KMS-11 (cell line): ENCODE data around the gene PHLDB1.

ENCODE experiments used
- H2AFZ ChIP-seq: fragments of 200-600 bp; sonication (generic); 2 replicates; pipeline ENCODE4 v1.6.1; 2016; ENCODE audit warnings: antibody characterized with exemption, mixed run types, low read depth
- H3K27ac ChIP-seq: fragments of 200-600 bp; sonication (generic); 2 replicates; pipeline ENCODE4 v1.6.1; 2016; ENCODE audit warnings: mild to moderate bottlenecking, mixed run types
- H3K27me3 ChIP-seq: fragments of 200-600 bp; sonication (generic); 2 replicates; pipeline ENCODE4 v1.6.1; 2017; ENCODE audit warnings: mild to moderate bottlenecking, low read depth, mixed run types, moderate library complexity; ENCODE audit not compliant: insufficient read depth
- H3K36me3 ChIP-seq: fragments of 200-600 bp; sonication (generic); 2 replicates; pipeline ENCODE4 v1.6.1; 2017; ENCODE audit warnings: mild to moderate bottlenecking, mixed run types; ENCODE audit not compliant: insufficient read depth
- H3K4me1 ChIP-seq: fragments of 200-600 bp; sonication (generic); 2 replicates; pipeline ENCODE4 v1.6.1; 2016; ENCODE audit warnings: mild to moderate bottlenecking, low read depth, mixed run types; ENCODE audit not compliant: poor library complexity, severe bottlenecking
- H3K4me2 ChIP-seq: fragments of 200-600 bp; sonication (generic); 2 replicates; pipeline ENCODE4 v1.7.0; 2016; ENCODE audit warnings: mild to moderate bottlenecking, mixed run types
- H3K4me3 ChIP-seq: fragments of 200-600 bp; sonication (generic); IDR thresholded peaks from 2 replicates; pipeline ENCODE4 v1.6.1; 2017; ENCODE audit warnings: low read depth, low read length, mixed read lengths; ENCODE audit not compliant: insufficient read depth
- H3K79me2 ChIP-seq: fragments of 200-600 bp; sonication (generic); 2 replicates; pipeline ENCODE4 v1.6.1; 2016; ENCODE audit warnings: low read depth, mixed run types; ENCODE audit not compliant: insufficient read depth
- H3K9ac ChIP-seq: fragments of 200-600 bp; sonication (generic); 2 replicates; pipeline ENCODE4 v1.6.1; 2016; ENCODE audit warnings: mild to moderate bottlenecking, mixed run types
- H4K20me1 ChIP-seq: fragments of 200-600 bp; sonication (generic); 2 replicates; pipeline ENCODE4 v1.6.1; 2016; ENCODE audit warnings: mild to moderate bottlenecking, mixed run types; ENCODE audit not compliant: insufficient read depth
- CTCF ChIP-seq: fragments of 200-600 bp; sonication (generic); conservative IDR thresholded peaks from 2 replicates; pipeline ENCODE4 v1.6.1; 2017; ENCODE audit warnings: low read depth, mild to moderate bottlenecking, antibody characterized with exemption, low read length, moderate library complexity, mixed read lengths

The PHLDB1 gene

GRCh38 chr11:118604566-118604965 lies 2.8 kb upstream of the PHLDB1 start:
- no peaks in the 10 kb centered on the region for H3K36me3 ChIP-seq
- TF ChIP-seq CTCF, result no peak
- no peaks in the 10 kb centered on the region for H4K20me1 ChIP-seq
- no peaks in the 10 kb centered on the region for H3K79me2 ChIP-seq
- no peak overlapping the region for H3K4me2 ChIP-seq
- no peak overlapping the region for H2AFZ ChIP-seq
- no peaks in the 10 kb centered on the region for H3K4me1 ChIP-seq
- no peak overlapping the region for H3K4me3 ChIP-seq
- no peak overlapping the region for H3K27ac ChIP-seq
- no peaks in the 10 kb centered on the region; the same call in 1 of the 2 replicates for H3K27me3 ChIP-seq
- no peak overlapping the region for H3K9ac ChIP-seq

- H3K4me2 ChIP-seq, result no peak overlapping the region
- no peak overlapping the region for H3K9ac ChIP-seq
- no peaks in the 10 kb centered on the region for H3K4me1 ChIP-seq
- H4K20me1 ChIP-seq, result no peaks in the 10 kb centered on the region
- H3K27ac ChIP-seq, result no peak overlapping the region
- no peaks in the 10 kb centered on the region for H3K79me2 ChIP-seq
- H3K27me3 ChIP-seq, result peaks cover under 1% of the 10 kb centered on the region; the same call in 1 of the 2 replicates
- no peak for TF ChIP-seq CTCF
- H3K4me3 ChIP-seq, result no peak overlapping the region
- H2AFZ ChIP-seq, result no peak overlapping the region
- no peaks in the 10 kb centered on the region for H3K36me3 ChIP-seq
Observed at GRCh38 chr11:118605116-118605867, 2.1 kb upstream of the PHLDB1 start.

- no peaks in the 10 kb centered on the region for H3K4me1 ChIP-seq
Observed at GRCh38 chr11:118606157-118606843, 1.1 kb upstream of the PHLDB1 start.

GRCh38 chr11:118606844-118607228 lies 579 bp upstream of the PHLDB1 start:
- H3K4me2 ChIP-seq, result no peak overlapping the region
- peaks cover 4% of the 10 kb centered on the region; the same call in 1 of the 2 replicates for H3K27me3 ChIP-seq

More at GRCh38 chr11:118606157-118606843, 1.1 kb upstream of the PHLDB1 start:
- Histone ChIP-seq H3K36me3 (no peaks in the 10 kb centered on the region), H3K9ac (no peak overlapping the region), H3K27me3 (peaks cover 4% of the 10 kb centered on the region; the same call in 1 of the 2 replicates), H3K4me3 (no peak overlapping the region), H3K27ac (no peak overlapping the region), H2AFZ (no peak overlapping the region), H3K79me2 (no peaks in the 10 kb centered on the region), H4K20me1 (no peaks in the 10 kb centered on the region), H3K4me2 (no peak overlapping the region)
- no peak for TF ChIP-seq CTCF

More at GRCh38 chr11:118606844-118607228, 579 bp upstream of the PHLDB1 start:
- Histone ChIP-seq H3K79me2 (no peaks in the 10 kb centered on the region), H3K4me3 (no peak overlapping the region), H3K27ac (no peak overlapping the region), H3K9ac (no peak overlapping the region), H4K20me1 (no peaks in the 10 kb centered on the region), H3K36me3 (no peaks in the 10 kb centered on the region), H3K4me1 (no peaks in the 10 kb centered on the region), H2AFZ (no peak overlapping the region)
- TF ChIP-seq CTCF, result no peak
